NCI-H2029 (cell line): Measurements from ENCODE around the gene LRP1B.
"Not testable (repeated sequence)": the region's sequence is repeated elsewhere in the genome, so short reads cannot be mapped to it uniquely, and the experiment has no call there.

Experiments
- DNase-seq: peaks from one replicate; lab custom pipeline; 2025; lab: John Stamatoyannopoulos, UW

The LRP1B gene

GRCh38 chr2:141301551-141301950 lies 829.3 kb downstream of the LRP1B start:
- DNase-seq = no peak

GRCh38 chr2:141280037-141280436 lies 850.8 kb downstream of the LRP1B start:
- DNase-seq = no peak

DNA sequence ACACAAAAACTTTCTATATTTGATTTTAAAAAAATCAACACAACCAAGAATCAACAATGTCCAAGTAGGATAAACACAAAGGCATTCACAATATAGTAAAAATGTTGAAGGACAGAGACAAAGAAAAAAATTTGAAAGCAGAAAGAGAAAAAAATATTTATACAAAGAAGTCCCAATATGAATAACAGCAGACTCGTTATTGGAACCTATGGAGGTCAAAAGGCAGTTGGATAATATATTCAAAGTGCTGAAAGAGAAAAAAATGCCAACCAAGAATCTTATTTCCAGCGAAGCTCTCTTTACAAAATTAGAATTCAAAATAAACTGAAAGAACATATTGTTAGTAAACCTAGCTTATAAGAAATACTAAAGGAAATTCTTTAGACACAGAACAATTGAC lies 859.5 kb downstream of the LRP1B start:
- no peak for DNase-seq

- DNase-seq = no peak
Observed at GRCh38 chr2:141264848-141265247, 866.0 kb downstream of the LRP1B start.

DNA sequence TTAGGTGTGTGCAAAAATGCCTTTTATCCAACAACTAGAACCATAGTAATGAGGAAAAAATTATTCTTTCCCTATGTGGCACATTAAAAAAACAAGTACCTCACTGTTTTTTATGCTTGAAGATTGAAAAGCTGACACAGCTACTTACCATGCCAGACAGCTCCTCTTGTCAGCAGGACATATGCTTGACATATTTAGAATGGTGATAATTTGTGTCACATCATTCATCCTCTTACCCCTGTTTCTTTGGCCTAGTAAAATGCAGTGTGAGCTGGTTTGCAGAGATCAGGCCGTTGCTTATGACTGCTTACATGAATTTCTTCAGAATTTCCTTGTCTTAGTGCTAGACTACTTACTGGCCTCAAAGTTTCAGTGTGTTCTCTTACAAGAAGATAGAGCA lies 869.9 kb downstream of the LRP1B start:
- no peak for DNase-seq

DNA sequence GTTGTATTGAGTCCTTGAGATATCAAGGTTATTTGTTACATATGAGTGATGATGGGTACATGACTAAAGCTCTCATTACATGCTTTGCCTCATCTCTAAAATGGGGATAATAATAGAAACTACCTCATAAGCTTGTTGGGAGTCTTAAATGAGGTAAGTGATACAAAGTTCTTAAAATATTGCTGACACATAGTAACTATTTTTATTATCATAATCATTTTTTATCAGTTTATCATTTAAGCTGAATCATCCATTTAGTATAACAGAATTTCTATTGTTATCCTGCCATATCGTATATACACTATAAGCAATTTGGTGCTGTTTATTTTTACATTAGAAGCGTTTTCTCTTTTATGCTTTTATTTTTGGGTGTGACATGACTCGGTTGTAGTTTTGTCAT lies 871.1 kb downstream of the LRP1B start:
- DNase-seq = no peak

- no peak for DNase-seq
Observed at GRCh38 chr2:141242008-141242407, 888.8 kb downstream of the LRP1B start.

- no peak for DNase-seq
Observed at GRCh38 chr2:141226560-141226959, 904.3 kb downstream of the LRP1B start.

- DNase-seq = no peak
Observed at GRCh38 chr2:141207036-141207385, 923.8 kb downstream of the LRP1B start.

DNA sequence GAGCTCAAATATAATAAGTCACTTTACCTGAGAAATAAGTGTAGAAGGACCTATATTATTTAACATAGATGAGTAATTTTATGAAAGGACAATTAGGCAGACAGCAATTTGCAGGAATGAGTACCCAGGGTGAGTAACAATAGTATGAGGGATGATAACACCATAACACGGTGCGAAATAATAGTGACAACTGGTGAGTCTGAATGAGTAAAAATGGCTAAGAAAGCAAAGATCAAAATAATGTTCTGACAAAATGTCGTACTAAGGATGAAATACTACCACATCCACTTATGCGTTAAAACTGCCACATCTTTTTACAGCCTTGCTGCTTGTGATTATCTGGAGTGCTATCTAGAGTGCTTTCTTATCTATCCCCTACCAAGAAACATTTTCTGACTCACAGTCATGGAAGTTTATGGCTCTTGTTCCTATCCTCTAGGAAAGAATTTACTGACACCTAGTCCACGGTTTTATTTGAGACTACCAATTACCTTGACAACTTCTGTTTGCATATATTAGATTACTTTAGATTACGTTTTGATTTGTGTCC lies 929.7 kb downstream of the LRP1B start:
- DNase-seq = no peak

DNA sequence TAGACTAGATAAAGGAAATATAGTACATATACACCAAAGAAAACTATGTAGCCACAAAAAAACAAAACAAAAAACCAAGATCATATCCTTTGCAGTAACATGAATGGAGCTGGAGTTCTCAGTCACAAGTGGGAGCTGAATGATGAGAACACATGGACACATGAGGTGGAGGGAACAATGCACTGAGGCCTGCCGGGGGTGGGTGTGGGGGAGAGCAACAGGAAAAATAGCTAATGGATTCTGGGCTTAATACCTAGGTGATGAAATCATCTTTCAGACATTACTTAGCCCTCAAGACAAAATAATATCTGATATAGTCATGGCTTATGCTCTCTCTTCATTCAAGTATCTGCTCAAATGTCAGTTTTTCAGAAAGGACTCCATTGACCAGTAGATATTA lies 930.6 kb downstream of the LRP1B start:
- no peak for DNase-seq

- no peak for DNase-seq
Observed at GRCh38 chr2:141199711-141200110, 931.1 kb downstream of the LRP1B start.

DNA sequence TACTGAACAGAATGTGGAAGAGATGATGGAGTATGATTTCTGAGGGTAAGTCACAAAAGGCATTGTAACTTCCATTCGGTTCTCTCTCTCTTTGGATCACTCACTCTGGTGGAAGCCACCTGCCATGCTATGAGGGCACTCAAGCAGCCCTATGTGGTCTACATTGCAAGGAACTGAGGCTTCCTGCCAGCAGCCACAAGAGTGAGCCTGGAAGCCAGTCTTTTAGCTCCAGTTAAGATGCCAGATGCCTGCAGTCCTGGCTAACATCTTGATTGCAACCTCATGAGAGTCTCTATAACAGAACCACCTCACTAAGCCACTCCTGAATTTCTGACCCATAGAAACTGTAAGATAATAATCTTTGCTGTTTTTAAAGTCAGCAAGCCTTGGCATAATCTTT lies 935.7 kb downstream of the LRP1B start:
- DNase-seq = no peak

- no peak for DNase-seq
Observed at GRCh38 chr2:141187075-141187439, 943.8 kb downstream of the LRP1B start.

GRCh38 chr2:141186413-141187074 lies 944.3 kb downstream of the LRP1B start:
- DNase-seq = no peak

DNA sequence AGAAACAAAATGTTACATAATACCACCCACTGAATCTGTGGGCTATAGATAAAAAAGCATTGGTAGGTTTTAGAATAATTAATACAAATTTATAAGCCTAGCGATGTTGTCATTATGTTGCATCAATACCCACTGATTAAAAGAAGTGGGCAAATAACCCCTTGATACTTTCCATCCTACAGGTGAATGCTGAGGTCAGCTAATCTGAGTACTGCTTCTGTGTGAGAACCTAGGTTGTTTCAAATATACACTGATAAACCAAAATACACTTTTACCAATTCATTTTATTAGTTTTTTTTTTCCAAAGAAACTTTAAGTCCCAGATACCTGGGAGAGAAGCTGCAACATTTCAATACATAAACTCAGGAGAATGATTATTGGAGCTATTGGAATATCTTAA lies 948.6 kb downstream of the LRP1B start:
- DNase-seq = no peak

DNA sequence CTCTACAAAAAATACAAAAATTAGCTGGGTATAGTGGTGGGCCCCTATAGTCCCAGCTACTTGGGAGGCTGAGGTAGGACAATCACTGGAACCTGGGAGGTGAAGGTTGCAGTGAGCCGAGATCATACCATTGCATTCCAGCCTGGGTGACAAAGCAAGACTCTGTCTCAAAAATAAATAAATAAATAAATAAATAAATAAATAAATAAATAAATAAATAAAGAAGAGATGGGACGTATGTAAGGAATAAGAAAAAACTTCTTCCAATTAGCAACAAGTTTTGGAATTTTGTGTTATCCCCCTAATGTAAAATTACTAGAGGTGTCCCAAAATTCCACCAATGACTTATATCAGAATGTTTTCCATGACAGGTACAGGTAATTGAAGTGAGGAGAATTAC lies 961.7 kb downstream of the LRP1B start:
- DNase-seq = not testable (repeated sequence)

DNA sequence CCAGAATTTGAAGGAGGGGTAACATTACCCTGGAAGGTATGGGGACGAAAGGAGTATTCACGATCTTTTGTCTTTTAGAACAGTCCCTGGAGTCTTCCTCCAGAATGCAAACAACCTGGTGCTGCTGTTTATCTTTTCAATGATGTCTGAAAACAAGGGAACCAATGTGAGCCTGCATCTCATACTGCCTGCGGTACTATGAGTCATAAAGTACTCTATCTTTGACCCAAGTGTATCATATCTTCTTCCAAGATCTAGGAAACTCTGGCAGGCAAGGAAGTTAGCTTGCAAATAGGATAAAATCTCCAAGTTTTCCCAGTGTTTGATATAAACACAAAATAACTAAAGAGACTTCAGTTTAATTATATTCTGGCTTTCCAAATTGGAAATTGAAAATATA lies 968.5 kb downstream of the LRP1B start:
- no peak for DNase-seq

- DNase-seq = no peak
Observed at GRCh38 chr2:141151611-141152286, 979.1 kb downstream of the LRP1B start.

DNA sequence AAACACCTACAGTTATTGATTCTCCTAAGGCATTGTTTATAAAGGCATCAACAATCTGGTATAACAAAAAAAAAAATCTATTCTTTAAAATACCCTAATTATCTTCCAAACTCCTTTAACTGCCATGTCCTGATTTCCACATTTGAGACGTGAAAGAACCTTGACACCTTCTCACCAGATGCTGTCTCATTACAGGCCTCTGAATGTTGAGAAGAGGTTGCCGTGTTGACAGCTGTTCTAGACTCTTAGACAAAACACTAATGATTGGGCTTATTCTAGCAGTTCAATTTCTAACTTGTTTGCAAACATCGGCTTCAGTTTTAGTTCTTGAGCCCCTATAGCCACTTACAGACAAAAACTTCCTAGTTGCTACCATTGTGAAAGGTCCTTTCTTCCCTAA lies 988.8 kb downstream of the LRP1B start:
- no peak for DNase-seq

- no peak for DNase-seq
Observed at GRCh38 chr2:141137122-141137693, 993.6 kb downstream of the LRP1B start.

DNA sequence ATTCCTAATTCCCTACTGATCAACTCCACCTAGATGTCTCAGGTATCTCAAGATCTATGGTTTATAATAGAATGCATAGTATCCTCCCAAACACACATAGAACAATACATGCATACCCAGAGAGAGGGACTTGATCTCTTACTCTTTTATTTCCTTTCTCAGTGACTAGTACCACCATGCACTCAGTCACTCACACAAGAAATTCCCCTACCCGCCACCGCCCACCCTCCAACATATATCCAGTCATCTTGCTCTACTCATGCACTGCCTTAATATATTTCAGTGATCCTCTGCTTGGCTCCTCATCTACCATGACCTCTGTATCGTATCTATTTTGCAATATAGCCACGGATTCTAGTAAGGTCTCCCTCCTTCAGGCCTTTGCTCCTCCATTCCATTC lies 996.9 kb downstream of the LRP1B start:
- no peak for DNase-seq

GRCh38 chr2:141125432-141125831 lies 1005.4 kb downstream of the LRP1B start:
- no peak for DNase-seq

GRCh38 chr2:141118836-141119235 lies 1012.0 kb downstream of the LRP1B start:
- no peak for DNase-seq
